ENCODE data around the gene LARP4B.

Gene LARP4B

GRCh38 chr10:865924-866576 lies 65.5 kb downstream of the LARP4B start:
- DNase-seq: no peak

- no peak for DNase-seq
These were observed 66.2 kb downstream of the LARP4B start for GRCh38 chr10:865257-865656.

- no peak for DNase-seq
These were observed 71.0 kb downstream of the LARP4B start for GRCh38 chr10:860519-860918.

- no peak for DNase-seq
These were observed 74.9 kb downstream of the LARP4B start for GRCh38 chr10:856416-857157.

- no peak for DNase-seq
These were observed 75.8 kb downstream of the LARP4B start for GRCh38 chr10:855671-856070.

GRCh38 chr10:855079-855478 lies 76.4 kb downstream of the LARP4B start:
- no peak for DNase-seq

GRCh38 chr10:853017-853416 lies 78.5 kb downstream of the LARP4B start:
- DNase-seq: no peak

- no peak for DNase-seq
These were observed 79.1 kb downstream of the LARP4B start for GRCh38 chr10:852386-852785.

- no peak for DNase-seq
These were observed 79.6 kb downstream of the LARP4B start for GRCh38 chr10:851901-852300.

GRCh38 chr10:850093-850492 lies 81.4 kb downstream of the LARP4B start:
- DNase-seq: no peak

GRCh38 chr10:847868-848267 lies 83.6 kb downstream of the LARP4B start:
- no peak for DNase-seq

- DNase-seq: no peak
These were observed 85.3 kb downstream of the LARP4B start for GRCh38 chr10:846126-846685.

GRCh38 chr10:845526-845925 lies 86.0 kb downstream of the LARP4B start:
- DNase-seq: no peak

- DNase-seq: no peak
These were observed 87.0 kb downstream of the LARP4B start for GRCh38 chr10:844552-844951.

GRCh38 chr10:843703-844102 lies 87.8 kb downstream of the LARP4B start:
- DNase-seq: no peak

GRCh38 chr10:842795-843194 lies 88.7 kb downstream of the LARP4B start:
- DNase-seq: no peak

- DNase-seq: no peak
These were observed 90.0 kb downstream of the LARP4B start for GRCh38 chr10:841535-841934.

- no peak for DNase-seq
These were observed 91.8 kb downstream of the LARP4B start for GRCh38 chr10:839550-840205.

GRCh38 chr10:836782-837181 lies 94.7 kb downstream of the LARP4B start:
- no peak for DNase-seq

GRCh38 chr10:834493-834892 lies 97.0 kb downstream of the LARP4B start:
- no peak for DNase-seq

GRCh38 chr10:829241-829640 lies 102.3 kb downstream of the LARP4B start:
- DNase-seq: no peak

- DNase-seq: no peak
These were observed 103.3 kb downstream of the LARP4B start for GRCh38 chr10:828191-828590.

- no peak for DNase-seq
These were observed 106.6 kb downstream of the LARP4B start for GRCh38 chr10:824946-825345.

- no peak for DNase-seq
These were observed 107.0 kb downstream of the LARP4B start for GRCh38 chr10:824497-824896.
